Psoas muscle (tissue), 8 donors: ENCODE results near the gene KLF13. TPM values are rescaled to one million over a fixed set of nuclear protein-coding genes. Genes with fewer than 3 reads are reported as not detected.

ENCODE experiments used
- ATAC-seq, 4 donors: fragments of 200-7000 bp; cut with Tn5 transposase; one replicate each; pipeline ENCODE4 v1.9.1; 2020; ENCODE audit warnings: moderate library complexity in 3 of 4, mild to moderate bottlenecking in 2 of 4
- DNase-seq, 2 donors: peaks; one replicate each; pipeline ENCODE4 v3.0.0-alpha.2; 2020
- H3K27ac ChIP-seq: fragments of 200-600 bp; one replicate; pipeline ENCODE4 v1.8.0; 2022
- H3K27me3 ChIP-seq, 3 donors: fragments of 200-600 bp in 1 of 3; one replicate each; pipeline versions ENCODE4 v1.6.1 to v1.8.0; 2013 to 2022; ENCODE audit warnings: low read length in 2 of 3, mild to moderate bottlenecking in 2 of 3, moderate library complexity in 1 of 3; ENCODE audit not compliant: insufficient read depth in 3 of 3
- H3K36me3 ChIP-seq, 2 donors: fragments of 200-600 bp in 1 of 2; one replicate each; pipeline versions ENCODE4 v1.6.1 to v1.8.0; 2013 to 2022; ENCODE audit warnings: low read depth in 1 of 2, mild to moderate bottlenecking in 1 of 2, moderate library complexity in 1 of 2; ENCODE audit not compliant: insufficient read depth in 1 of 2
- H3K4me1 ChIP-seq: fragments of 200-600 bp; one replicate; pipeline ENCODE4 v1.8.0; 2022
- H3K4me3 ChIP-seq: fragments of 200-600 bp; one replicate; pipeline ENCODE4 v1.8.0; 2022; ENCODE audit warnings: mild to moderate bottlenecking
- H3K9me3 ChIP-seq: fragments of 200-600 bp; one replicate; pipeline ENCODE4 v1.8.0; 2022
- WGBS, 3 donors: extraction: QIAGEN DNeasy Blood & Tissue Kit; methylation state at CpG; one replicate each; pipeline versions ENCODE4 v1.1.6 to v1.1.7; 2013; 5-methylcytosine and 5-hydroxymethylcytosine counted together
- intact Hi-C, 2 donors: fragments of 100-400 bp; cut with DNase I; formaldehyde crosslinking; loops; one replicate each; pipeline versions ENCODE4 v1.11.0 to v1.14.2; 2022
- polyA plus RNA-seq, 3 donors: library from polyadenylated mRNA; stranded (reverse); fragments of 200-250 nt; gene quantifications; one replicate each; pipeline ENCODE4 v1.2.3, GENCODE V29; 2013
- total RNA-seq, 4 donors: library from RNA; stranded (reverse); fragmentation: NEBNext Ultra II Directional in 2 of 4; extraction: Animal tissue kit (Norgen Biotek cat#: 25700) in 2 of 4; gene quantifications; one replicate each; pipeline versions ENCODE4 v1.2.1 to v1.2.4, GENCODE V29; 2021 to 2023
- TF ChIP-seq, protein P1 (sequence below): fragments of 200-600 bp; IDR thresholded peaks from one replicate; pipeline ENCODE4 v1.8.0; 2022; ENCODE audit warnings: antibody characterized with exemption
- donor health status: healthy with polysubstance abuse.
- donor health status: DM: no; HTN: no; CAD: no; lungs with moderate emphysema.
- donor health status: Bipolar disorder and iron deficiency.
- donor health status: healthy.
- donor health status: DM: yes; HTN: yes; CAD: no.
- donor health status: DM: no; HTN: no; CAD: no.
- donor health status: DM: no; HTN: no; CAD: no.
- donor health status: DM: yes; HTN: yes; CAD: no.

KLF13 gene
- total and polyA plus RNA-seq, 7 donors, result 11.9 to 45.6 (median 24.5) TPM

GRCh38 chr15:31279221-31280045, 47.2 kb upstream of the KLF13 start:
- intact Hi-C loops, result loop anchor here in 1 of 2 donors (5.0 kb wide), 1 partner anchor 38 kb away; no protein-coding TSS in a partner anchor
- ATAC-seq (peak in 3 of 4 donors; percentile 67 to 80 (median 73)), DNase-seq (peak in 1 of 2 donors; percentile 47)
- no peak overlapping the region for H3K27ac ChIP-seq
- WGBS, 3 donors, result 55 to 68% (median 55%) methylated on average over 11 of the region's 11 CpGs
- TF ChIP-seq, protein P1, sequence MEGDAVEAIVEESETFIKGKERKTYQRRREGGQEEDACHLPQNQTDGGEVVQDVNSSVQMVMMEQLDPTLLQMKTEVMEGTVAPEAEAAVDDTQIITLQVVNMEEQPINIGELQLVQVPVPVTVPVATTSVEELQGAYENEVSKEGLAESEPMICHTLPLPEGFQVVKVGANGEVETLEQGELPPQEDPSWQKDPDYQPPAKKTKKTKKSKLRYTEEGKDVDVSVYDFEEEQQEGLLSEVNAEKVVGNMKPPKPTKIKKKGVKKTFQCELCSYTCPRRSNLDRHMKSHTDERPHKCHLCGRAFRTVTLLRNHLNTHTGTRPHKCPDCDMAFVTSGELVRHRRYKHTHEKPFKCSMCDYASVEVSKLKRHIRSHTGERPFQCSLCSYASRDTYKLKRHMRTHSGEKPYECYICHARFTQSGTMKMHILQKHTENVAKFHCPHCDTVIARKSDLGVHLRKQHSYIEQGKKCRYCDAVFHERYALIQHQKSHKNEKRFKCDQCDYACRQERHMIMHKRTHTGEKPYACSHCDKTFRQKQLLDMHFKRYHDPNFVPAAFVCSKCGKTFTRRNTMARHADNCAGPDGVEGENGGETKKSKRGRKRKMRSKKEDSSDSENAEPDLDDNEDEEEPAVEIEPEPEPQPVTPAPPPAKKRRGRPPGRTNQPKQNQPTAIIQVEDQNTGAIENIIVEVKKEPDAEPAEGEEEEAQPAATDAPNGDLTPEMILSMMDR, result no peak
- H3K27me3 ChIP-seq, result no peaks in the 10 kb centered on the region
- H3K4me1 ChIP-seq, result peaks cover 5% of the 10 kb centered on the region
- no peak overlapping the region for H3K4me3 ChIP-seq
- no peaks in the 10 kb centered on the region for H3K36me3 ChIP-seq
- H3K9me3 ChIP-seq, result no peaks in the 10 kb centered on the region

DNA sequence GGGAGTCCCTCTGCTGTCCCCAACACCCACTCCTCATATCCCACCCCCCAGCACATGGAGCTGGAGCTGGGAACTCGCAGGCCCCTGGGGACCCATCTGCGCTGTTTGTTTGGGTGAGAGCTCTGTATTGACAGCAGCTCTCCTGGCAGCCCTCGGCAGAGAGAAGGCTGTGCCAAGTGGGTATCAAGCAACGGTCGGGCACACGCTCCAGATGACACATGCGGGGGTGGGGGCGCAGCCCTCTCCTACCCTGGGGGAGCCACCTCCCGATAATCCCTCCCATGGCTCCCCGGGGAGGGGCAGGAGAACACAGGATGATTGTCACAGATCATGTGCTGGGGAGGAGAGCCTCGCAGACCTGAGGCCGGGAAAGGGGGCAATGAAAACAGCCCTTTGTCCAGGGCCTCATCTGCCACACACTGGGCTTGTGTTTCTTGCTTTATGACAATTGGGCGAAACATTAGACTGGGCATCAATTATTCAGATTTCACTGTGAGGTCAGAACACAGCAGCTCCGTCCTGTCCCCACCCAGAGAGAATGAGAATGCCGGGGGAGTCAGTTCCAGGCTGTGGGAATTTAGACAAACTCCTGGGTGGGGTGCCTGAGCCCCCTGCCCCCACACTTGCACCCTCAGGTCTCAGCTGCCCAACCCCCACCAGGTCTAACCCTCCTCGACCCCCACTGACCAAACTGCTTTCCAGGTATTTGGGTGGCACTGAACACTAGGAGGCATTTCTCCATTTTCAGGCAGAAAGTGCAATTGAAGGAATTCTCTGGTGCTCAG, 46.4 kb upstream of the KLF13 start:
- H3K36me3 ChIP-seq, result no peaks in the 10 kb centered on the region
- WGBS, 3 donors, result 28 to 48% (median 38%) methylated on average over 16 of the region's 16 CpGs
- DNase-seq (peak in 1 of 2 donors; percentile 55), ATAC-seq (peak in 3 of 4 donors; percentile 23 to 63 (median 54))
- no peaks in the 10 kb centered on the region for H3K27me3 ChIP-seq
- H3K9me3 ChIP-seq, result no peaks in the 10 kb centered on the region
- TF ChIP-seq, protein P1, result no peak
- peaks cover 5% of the 10 kb centered on the region for H3K4me1 ChIP-seq
- no peak overlapping the region for H3K4me3 ChIP-seq
- H3K27ac ChIP-seq, result no peak overlapping the region
- intact Hi-C loops, result no loop called here

DNA sequence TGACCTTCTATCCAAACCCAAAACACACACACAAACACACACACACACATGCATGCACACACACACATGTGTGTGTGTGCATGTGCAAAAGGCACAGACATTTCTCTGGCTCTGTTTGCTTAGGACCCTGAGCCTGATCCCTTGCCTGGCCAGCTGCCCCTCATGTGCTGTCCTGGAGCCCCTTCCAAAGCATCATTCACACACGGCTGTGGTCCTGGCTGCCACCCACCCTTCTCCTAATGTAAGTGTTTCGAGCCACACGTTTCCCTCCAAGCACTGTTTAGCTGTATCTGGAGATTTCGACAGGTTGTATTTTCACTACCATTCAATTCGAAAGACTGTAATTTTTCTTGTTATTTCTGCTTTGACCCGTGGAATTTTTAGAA, 45.8 kb upstream of the KLF13 start:
- no peak overlapping the region for H3K4me3 ChIP-seq
- no peaks in the 10 kb centered on the region for H3K27me3 ChIP-seq
- WGBS, 3 donors, result 55 to 78% (median 59%) methylated on average over 6 of the region's 6 CpGs
- H3K36me3 ChIP-seq, result no peaks in the 10 kb centered on the region
- ATAC-seq, result no peak
- no peaks in the 10 kb centered on the region for H3K9me3 ChIP-seq
- TF ChIP-seq, protein P1, result no peak
- intact Hi-C loops, result no loop called here
- peak in 1 of 2 donors; percentile 27 for DNase-seq
- peaks cover 5% of the 10 kb centered on the region for H3K4me1 ChIP-seq
- H3K27ac ChIP-seq, result no peak overlapping the region

DNA sequence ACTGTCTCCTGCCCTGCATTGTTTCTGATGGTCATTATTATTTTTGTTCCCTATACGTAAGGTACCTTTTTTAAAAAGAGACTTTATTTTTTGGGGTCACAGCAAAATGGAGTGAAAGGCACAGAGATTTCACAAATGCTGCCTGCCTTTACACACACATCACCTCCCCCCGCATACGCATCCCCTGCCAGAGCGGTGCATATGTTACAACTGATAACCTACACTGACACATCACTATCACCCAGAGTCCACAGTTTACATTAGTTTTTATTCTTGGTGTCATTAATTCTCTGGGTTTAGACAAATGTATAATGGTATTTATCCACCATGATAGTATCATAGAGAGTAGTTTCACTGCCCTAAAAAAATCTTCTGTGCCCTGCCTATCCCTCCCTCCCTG, 43.6 kb upstream of the KLF13 start:
- intact Hi-C loops, result no loop called here
- no peak overlapping the region for H3K4me3 ChIP-seq
- no peaks in the 10 kb centered on the region for H3K27me3 ChIP-seq
- ATAC-seq (no peak), DNase-seq (no peak)
- no peak overlapping the region for H3K27ac ChIP-seq
- peaks cover 5% of the 10 kb centered on the region for H3K4me1 ChIP-seq
- TF ChIP-seq, protein P1, result no peak
- no peaks in the 10 kb centered on the region for H3K36me3 ChIP-seq
- WGBS, 3 donors, result 96 to 98% (median 98%) methylated on average over 4 of the region's 4 CpGs
- H3K9me3 ChIP-seq, result no peaks in the 10 kb centered on the region
